Activated CD4-positive, alpha-beta T cell treated with anti-CD3 and anti-CD28 coated beads for 1 hour (primary cell): ENCODE results near the gene ZNF710.

Source experiments
- DNase-seq: peaks from one replicate; pipeline ENCODE4 v3.0.0-alpha.2; 2020

The ZNF710 gene

DNA sequence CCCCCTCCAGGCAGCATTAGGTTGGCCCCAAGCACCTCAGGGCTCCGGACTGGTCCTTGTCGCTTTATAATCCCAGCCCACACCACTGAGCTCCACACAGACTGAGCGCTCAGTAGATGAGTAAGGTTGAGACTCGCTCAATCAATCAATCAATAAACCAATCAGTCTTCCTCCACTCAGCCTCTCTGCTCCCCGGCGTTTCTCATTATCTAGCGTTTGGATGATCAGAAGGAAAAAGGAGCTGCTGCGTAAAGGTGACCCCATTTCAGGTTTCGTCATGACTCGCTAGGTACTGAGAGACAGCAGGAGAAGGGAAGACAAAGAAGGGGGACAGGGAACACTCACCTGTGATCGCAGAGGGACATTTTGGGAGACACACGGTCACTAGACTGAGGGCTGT is 41.2 kb downstream of the ZNF710 start:
- DNase-seq = no peak

DNA sequence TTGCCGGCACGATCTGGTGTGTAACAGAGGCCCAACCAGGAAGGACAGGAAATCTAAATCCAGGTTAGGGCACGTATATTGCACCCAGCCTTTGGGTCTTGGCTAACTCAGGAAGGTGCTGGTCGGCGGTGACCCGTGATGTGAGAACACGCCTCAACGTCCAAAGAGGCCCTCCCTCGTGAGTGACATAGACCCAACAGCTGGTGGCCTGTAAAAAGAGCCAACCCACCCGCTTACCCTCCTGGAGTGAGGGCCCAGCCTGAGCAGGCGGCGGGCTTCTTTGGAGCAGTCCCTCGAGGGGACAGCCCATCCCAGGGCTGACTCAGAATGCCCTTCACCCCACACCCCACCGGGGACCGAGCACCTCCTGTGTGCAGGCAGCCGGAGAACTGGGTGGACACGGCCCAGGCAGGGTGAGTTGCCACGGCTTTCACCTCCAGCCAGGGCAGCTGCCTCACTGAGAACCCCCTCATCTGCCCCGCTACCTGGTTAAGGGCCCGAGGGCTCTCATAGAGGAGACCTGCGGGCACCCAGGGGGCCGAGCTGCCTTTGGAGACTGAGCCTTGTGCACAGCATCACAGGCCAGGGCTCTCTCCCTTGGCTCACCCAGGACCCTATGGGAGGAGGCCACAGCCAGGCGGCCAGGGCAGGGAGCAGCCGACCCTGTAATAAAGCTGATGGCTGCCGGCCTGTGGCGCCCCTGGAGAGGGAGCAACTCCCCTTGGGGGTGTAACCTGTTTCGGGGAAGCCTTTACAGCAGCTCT is 41.8 kb downstream of the ZNF710 start:
- no peak for DNase-seq

DNA sequence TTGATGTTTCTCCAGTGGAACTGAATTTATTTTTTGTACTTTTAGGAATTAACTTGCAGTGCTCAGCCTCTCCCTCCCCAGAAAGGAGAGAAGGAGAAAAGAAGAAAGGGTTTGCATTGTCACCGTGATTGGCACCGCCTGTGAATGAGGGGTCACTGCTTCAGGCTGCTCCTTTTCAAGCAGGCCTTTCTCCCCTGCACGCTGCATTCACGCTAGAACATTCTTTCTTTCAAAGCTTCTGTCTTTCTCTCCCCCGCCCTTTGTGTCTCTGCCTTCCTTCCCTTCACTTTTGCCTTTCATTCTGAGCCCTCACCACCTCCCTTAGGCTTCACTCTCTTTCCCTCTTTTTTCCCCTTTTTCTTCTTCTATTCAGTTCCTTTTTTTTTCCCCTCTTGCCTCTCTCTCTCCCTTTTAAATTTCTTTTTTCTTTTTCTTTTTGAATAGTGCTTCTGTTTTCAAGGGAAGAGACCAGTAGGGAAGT is 42.4 kb downstream of the ZNF710 start:
- no peak for DNase-seq

DNA sequence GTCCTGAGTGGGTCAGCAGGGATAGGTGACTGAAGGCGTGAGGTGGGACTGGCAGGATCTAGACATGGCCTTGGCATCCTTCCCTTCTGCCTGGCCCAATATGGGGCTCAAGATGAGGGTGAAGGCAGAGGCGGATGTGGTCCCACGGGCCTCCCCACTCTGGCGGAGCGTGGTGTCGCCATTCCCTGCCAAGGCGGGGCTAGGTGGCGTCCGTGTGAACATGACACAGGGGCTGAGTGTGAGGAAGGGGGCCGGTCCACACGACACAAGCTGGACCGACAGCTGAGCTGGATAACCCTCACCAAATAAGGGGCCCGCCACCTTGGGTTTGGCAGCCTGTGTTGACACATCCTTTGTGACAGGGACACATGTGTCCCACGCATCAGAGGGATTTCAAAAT is 43.1 kb downstream of the ZNF710 start:
- no peak for DNase-seq

DNA sequence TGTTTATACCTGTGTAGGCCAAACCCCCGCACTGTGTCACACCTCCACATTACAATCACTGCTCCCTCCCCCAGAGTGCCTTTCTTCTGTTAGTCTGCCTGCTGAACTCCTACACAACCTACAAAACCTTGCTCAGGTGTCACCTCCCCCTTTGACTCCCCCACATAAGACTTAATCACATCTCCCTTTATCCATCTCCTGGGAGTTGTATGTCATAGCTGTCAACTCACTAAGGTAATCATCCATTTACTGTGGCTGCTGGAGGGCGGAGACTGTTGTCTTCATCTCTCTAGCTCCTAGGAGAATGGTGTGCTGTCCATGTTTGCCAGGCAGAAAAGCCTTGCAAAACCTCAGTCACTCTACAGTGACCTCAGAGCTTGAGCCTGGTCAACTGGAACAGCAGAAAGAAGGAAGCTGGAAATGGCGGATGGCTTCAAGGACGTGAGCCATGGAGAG is 43.8 kb downstream of the ZNF710 start:
- no peak for DNase-seq

DNA sequence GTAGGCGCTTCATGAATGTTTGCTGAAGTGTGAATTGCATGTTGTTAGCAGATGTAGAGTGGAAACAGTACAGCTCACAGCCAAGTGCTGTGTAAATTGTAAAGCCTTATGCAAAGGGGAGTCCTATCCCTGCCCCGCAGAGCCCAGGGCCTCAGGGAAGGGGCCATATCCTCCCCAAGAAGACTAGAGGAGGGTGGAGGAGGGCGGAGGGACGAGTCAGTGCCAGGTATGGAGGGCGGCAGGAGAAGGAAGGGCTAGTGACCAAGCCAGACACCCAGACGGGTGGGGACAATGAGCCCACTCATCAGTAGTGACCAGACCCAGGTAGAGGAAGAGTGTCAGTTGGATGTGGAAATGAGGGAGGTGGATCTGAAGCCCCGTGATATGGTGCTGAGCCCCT is 45.2 kb downstream of the ZNF710 start:
- DNase-seq = no peak

DNA sequence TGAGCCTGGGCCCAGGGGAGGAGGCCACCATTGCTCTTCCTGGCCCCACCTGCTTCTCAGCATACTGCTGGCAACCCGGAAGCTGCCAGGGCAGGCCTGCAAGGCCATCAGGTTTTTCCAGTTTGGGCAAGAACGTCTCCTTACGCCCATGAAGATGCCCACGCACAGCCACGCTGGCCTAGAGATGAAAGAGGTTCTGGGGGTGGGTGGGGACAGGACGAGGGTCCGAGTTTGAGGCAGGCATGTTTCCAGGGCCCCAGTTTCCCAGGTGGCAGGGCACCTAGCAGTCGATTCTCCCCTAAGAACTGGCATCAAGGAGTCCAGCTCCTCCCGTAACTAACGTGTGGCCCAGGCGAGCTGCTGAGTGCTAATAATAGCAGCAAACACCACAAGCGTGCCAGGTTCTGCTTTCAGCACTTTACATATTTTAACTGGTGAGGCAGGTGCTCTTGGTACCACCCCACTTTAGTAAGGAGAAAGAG is 45.8 kb downstream of the ZNF710 start:
- DNase-seq = no peak

DNA sequence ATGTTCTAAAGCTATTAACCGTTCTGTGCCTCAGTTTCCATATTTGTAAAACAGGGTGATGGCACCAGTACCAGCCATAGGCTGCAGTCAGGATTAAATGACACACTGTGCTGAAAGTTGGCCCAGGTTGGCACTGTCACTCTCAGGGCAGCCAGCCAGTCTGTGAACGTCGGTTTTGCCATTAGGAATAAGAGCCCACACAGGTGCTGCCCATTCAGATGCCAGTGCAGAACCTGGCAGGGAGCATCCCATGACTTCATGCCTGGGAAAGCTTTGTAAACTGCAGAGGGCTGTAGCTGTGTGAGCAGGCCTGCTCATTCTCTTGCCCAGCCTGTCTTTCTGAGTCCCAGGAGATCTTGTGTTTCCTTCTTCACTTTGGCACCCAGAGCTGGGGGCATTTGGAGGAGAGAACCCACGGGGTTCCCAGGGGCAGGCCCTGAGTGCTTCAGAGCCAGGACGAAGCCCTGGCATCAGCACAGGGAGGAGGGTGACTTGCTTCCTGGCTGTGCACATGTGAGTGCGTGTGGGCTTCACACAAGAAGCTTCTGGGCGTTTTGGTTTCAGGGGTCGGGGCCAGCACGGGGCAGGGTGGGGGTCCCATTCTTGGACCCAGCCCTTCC is 46.9 kb downstream of the ZNF710 start:
- DNase-seq = no peak

DNA sequence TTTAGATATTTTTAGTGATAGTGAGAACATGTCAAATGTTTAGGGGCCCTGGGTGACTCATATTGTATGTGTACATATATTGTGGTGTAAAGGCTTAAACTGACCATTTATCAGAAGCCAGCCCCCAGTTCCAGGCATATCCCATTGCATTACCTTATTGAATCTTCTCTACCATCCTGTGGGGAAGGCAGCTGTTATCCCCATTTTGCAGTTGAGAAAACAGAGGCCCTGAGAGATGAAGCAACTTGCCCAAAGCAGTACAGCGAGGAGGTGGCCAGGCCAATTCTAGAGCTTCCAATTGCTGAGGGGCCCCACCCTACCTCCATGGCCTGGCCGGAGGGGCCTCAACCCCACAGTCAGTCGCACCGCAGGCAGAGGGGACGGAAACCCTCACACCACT is 47.9 kb downstream of the ZNF710 start:
- DNase-seq = no peak

DNA sequence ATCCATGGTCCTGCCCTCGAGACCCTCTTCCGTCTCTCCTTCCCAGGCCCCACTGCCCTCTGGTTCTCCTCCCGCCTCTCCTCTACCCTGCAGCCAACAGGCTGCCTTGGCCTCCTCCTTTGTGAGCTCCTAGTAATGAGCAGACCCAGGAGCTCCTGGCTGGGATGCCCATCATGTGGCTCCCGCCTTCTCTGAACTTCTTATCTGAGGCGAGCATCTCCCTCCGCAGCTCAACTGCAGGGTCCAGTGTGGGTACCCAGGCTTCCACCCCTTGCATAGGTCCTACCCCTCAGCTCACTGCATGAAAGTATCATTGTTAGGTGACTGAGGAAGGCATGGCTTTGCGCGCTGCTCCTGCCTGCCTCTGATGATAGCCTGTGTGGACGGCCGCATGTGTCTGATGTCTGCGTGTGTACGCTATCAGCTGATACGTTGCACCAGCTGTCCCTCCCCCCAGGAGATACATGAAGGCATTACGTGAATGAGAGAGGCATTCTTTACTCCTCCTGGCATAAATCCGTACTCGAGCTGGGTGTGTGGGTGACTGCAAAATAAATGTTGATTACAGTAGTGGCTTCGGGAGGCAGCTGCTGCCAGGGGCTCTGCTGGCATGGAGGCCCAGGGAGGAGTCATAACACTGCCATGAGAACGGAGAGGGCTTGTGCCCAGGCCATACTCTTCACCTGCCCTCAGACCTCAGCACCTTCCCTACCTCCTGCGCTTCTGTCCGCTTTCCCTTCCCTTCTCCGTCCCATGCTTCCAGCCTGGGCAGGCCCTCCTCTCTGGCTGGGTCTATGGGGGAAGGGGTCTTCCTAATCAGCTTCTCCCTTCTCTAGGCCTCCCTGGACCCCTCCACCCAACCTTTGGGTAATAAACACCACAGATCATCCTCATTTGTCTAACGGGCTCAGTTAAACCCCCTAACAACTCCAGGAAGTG is 48.8 kb downstream of the ZNF710 start:
- DNase-seq = no peak

DNA sequence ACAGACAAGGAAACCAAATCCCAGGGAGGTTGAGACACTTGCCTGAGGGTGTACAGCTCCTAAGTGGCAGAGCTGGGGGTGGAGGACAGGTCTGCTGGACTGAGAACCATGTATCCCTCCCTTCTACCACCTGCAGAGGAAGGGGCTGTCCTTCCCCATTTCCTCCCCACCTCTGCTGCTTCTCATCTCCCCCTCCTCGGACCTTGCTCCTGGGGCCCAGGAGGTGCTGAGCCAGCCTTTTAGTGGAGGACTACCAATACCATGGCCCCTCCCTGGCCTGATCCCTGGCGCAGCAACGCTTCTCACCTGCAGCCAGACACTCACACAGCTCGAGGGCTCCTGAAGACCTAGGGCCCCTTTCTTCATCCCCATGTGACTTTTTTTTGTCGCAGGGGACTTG is 50.8 kb downstream of the ZNF710 start:
- DNase-seq = no peak

DNA sequence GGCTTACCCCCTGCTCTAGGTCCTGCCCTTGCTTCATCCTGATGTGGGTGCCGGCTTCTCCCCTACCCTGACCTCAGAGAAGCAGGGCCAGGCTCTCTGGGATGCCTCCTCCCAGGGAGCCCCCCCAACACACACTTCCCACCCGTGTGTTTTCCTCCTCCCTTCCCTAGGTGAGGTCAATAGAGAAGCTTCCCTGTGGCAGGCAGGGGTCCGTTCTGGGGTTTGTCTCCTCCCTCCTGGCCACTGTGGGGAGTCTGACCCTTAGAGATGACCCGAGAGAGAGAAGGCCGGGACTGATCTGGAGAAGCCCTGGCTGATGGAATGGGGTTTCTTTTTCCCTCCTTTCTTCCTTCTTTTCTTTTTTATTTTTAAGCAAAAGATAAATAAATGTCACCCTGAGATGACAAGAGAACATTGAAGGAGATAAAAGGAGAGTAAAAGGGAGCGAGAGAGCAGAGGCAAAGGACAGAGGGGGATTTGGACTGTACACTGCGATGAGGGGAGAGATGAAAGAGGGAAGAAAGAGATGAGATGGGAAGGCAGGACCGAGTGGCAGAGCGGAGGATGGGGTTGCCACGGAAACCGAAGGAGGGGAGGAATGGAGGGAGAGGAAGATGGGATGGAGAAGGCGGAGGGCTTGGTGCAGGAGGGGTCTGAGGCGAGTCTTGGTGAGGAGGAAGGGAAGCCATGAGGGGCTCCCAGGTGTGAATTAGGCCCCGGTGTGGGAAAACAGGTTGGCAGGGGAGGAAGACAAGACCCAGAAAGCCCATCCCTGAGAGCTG is 52.8 kb downstream of the ZNF710 start:
- no peak for DNase-seq

DNA sequence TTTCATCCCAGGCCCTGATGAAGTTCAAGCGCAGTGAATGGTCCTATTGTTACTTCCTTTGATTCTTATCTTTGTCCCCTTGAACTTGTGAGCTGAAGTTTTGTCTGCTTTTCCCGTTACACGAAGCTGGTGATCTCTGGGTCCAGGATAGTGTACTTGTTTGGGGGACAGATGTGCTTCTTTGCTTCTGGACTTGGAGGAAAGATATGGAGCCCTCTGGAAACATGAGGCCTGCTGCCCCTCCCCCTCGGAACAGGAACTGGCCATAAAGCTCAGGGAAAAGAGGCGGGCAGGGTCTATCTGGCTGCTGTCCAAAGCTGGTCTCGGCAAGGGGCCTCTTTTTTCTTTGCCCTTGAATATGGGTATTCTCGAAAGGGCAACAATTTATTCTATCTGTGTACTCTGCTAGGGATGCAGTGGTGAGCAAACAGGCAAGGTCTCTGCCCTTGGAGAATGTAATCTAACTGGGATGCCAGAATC is 53.5 kb downstream of the ZNF710 start:
- DNase-seq = no peak

DNA sequence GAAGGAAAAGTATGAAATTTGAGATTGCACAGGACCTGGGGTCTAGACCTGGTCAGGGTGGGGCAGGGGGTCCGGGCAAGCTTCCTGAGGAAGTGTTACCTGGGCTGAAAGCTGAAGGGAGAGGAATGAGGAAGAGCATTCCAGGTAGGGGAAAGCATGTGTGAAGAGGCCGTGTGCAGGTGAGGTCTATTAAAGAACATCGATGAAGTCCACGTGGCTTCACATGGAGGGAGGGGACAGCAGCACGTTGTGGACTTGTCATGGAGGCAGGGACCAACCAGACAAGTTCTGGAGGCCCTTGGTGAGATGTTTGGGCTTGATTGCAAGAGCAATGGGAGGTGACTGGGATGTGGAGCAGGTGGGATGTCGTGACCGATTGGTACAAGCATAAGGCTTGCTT is 54.1 kb downstream of the ZNF710 start:
- no peak for DNase-seq

DNA sequence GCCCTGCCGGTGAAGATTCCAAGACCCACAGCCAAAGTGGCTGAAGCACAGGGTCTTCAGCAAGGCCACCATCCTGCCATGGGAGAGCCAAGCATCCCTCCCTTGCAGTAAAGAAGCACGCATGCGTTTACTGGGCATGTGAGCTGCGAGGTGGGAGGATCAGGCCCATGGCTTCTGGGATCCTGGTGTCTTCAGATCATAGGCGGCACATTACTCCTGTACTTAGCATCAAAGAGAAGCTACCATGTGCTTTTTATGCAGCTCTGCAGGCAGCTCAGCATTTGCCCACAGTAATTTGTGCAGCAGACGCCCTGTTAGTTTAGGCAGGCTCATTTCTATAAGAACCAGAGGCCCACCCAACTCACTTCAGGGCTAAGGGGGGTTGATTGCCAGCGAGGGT is 55.4 kb downstream of the ZNF710 start:
- no peak for DNase-seq

DNA sequence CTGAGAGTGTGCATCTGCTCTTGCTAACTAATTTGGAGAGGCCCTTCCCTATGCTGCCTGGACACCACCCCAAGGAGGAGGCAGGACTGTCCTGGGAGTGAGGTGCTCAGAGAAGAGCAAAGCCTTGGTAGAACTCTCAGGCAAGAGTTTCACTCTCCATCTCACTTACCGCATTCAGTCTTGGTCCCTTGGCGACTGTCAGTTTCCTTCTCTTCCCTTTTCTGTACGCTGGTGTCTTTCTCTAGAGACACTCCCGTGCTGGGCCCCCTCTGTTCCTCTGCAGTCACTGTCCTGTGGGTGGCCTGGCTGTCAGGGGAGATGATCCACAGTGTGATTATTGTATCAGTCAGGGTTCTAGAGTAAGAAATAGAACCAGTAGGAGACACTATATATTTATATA is 57.2 kb downstream of the ZNF710 start:
- no peak for DNase-seq

DNA sequence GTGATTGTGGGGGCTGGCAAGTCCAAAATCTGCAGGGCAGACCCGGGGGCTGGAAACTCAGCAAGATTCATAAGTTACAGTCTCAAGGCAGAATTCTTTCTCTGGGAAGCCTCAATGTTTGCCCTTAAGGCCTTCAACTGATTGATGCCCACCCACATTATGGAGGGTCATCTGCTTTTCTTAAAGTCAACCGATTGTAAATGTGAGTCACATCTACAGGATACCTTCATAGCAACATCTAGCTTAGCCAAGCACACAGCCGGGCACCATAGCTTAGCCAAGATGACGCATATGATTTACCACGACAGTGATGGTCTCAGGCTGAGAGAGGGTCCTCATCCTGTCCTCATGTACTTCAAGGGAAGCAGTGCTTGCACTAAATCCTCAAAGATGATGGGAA is 57.7 kb downstream of the ZNF710 start:
- DNase-seq = no peak

DNA sequence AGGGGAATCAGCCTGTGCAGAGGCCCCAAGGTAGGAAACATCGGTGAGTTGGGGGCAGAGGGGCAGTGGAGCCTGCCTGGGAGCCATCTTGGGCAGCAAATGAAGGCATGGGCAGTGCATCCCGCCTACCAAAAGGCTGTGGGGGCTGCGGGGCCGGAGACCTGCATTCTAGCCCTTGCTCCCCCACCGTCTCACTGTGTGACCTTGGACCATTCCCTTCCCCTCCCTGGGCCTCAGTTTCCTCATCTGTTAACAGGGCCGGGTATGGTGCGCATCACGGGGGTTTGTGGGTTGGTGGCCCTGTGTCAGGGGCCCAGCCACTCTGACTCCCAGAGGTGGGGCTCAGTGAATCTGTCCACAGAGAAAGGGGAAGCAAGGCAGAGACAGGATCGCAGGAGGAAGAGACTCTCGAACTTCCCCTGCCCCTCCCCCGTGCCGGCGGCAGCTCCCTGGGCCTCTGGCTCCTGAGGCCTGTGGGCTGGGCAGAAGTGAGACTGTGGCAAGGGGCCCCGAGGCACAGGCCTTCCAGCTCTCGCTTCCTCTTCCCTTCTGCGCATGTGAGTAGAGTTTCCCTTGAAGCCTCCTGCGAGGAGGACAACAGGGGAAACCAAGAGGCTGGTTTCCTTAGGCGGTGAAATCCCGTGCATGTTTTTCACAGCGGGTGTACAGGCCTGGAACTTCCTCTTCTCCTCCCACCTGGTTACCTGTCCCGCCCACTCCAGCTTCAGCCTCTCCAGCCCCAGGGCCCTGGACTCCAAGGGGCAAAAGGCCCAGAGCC is 58.3 kb downstream of the ZNF710 start:
- DNase-seq = peak; percentile 29

DNA sequence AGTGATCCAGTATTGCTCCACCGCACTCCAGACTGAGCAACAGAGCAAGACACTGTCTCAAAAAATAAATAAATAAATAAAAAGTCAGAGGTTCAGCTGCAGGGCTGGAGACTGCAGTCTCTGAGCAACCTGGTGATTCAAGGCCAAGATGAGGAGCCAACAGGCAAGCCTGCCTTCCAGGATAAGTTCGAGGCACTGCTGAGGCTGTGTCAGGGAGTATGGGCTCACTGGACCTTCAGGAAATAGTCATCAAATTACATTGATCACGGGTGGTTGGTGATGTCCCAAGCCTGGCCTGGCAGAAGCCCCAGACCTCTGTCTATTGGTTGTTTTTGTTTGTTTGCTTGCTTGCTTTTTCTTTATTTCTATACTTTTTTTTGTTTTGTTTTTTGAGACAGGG is 59.7 kb downstream of the ZNF710 start:
- DNase-seq = no peak

DNA sequence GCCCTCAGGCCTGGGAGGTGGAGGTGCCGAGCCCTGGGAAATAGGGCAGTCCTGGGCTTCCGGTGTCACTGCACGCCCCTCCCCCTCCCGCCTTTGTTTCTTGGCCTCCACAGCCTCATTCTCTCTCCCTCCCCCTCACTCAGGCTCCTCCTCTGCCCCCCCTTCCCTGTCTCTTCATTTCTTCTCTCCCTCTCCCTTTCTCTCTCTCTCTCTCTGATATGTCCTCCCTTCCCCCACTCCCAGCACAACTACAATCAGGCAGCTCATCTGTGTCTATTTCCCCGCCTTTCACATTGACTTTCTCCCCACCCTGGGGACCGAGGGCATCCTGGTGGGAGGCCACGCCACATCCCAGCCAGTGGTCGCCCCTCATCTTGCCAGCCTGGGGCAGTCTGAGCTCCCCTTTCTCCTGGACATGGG is 60.9 kb downstream of the ZNF710 start:
- no peak for DNase-seq

DNA sequence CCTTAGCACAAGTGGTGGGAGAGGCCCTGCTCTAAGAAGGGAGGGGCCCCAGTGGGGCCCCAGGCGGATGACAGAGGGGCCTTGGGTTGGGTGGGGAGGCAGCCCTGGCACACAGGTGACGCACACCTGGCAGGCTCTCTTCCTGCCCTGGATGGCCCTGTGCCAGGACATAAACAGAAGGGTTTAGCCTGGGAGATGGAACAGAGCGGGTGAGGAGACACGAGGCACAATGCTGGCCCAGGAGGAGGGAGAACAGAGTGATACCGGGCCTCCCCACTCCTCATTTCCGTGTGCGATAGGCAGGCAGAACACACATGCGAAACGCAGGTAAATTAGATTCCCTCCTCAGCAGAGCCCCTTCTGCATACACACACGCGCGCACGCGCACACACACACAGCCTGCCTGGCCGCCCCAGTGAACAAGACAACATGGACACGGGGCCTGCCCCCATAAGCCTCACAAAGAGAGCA is 61.4 kb downstream of the ZNF710 start:
- DNase-seq = no peak
